Keratinocyte (primary cell): Measurements from ENCODE around the gene COL4A6. TPM values are rescaled to one million over a fixed set of nuclear protein-coding genes. Genes with fewer than 3 reads are reported as not detected.

Experiments
- DNase-seq: peaks from one replicate; pipeline ENCODE4 v3.0.0-alpha.2; 2011; ENCODE audit warnings: low read depth, missing footprints, low spot score
- FAIRE-seq: peaks from 2 replicates; lab custom pipeline; 2011; peaks lifted over from hg19 to GRCh38; lab: Jason Lieb, UNC
- H2AFZ ChIP-seq: 2 replicates; pipeline ENCODE4 v1.6.0; 2012; ENCODE audit warnings: low read length, control low read depth, inconsistent platforms; ENCODE audit not compliant: control insufficient read depth
- H3K27ac ChIP-seq: 2 replicates; pipeline ENCODE4 v1.5.1; 2011; ENCODE audit warnings: low read length; ENCODE audit not compliant: control insufficient read depth, insufficient read depth
- H3K27me3 ChIP-seq: 3 replicates; pipeline ENCODE4 v1.6.0; 2011; ENCODE audit warnings: low read length; ENCODE audit not compliant: control insufficient read depth, insufficient read depth; ENCODE audit errors: extremely low read depth
- H3K36me3 ChIP-seq, 2 experiments: 2 replicates in 1 of 2; 3 replicates in 1 of 2; pipeline ENCODE4 v1.5.1; 2011; ENCODE audit warnings: low read length in 2 of 2, mild to moderate bottlenecking in 1 of 2; ENCODE audit not compliant: control insufficient read depth in 2 of 2, insufficient read depth in 2 of 2; ENCODE audit errors: extremely low read depth in 1 of 2
- H3K4me1 ChIP-seq: 3 replicates; pipeline ENCODE4 v1.5.1; 2011; ENCODE audit warnings: low read length; ENCODE audit not compliant: control insufficient read depth, insufficient read depth; ENCODE audit errors: extremely low read depth
- H3K4me2 ChIP-seq: 3 replicates; pipeline ENCODE4 v1.6.0; 2011; ENCODE audit warnings: low read depth, low read length; ENCODE audit not compliant: control insufficient read depth, insufficient read depth; ENCODE audit errors: extremely low read depth
- H3K4me3 ChIP-seq, 3 experiments: fragments of 200-600 bp in 1 of 3; sonication (generic) in 1 of 3; 2 replicates in 2 of 3; 3 replicates in 1 of 3; pipeline ENCODE4 v1.5.1; 2011 to 2016; ENCODE audit warnings: low read length in 3 of 3, mild to moderate bottlenecking in 3 of 3, control low read depth in 2 of 3, inconsistent platforms in 1 of 3, low read depth in 1 of 3, mixed read lengths in 1 of 3, mixed run types in 1 of 3, moderate library complexity in 1 of 3; ENCODE audit not compliant: control insufficient read depth in 2 of 3, insufficient read depth in 2 of 3; ENCODE audit errors: extremely low read depth in 1 of 3
- H3K79me2 ChIP-seq: 2 replicates; pipeline ENCODE4 v1.6.0; 2012; ENCODE audit warnings: low read length; ENCODE audit not compliant: control insufficient read depth, insufficient read depth
- H3K9ac ChIP-seq: 3 replicates; pipeline ENCODE4 v1.6.0; 2011; ENCODE audit warnings: low read length; ENCODE audit not compliant: control insufficient read depth, insufficient read depth; ENCODE audit errors: extremely low read depth
- H3K9me1 ChIP-seq: 3 replicates; pipeline ENCODE4 v1.6.0; 2011; ENCODE audit warnings: low read length; ENCODE audit not compliant: control insufficient read depth, insufficient read depth; ENCODE audit errors: extremely low read depth
- H3K9me3 ChIP-seq: 2 replicates; pipeline ENCODE4 v1.5.1; 2012; ENCODE audit warnings: low read depth, low read length; ENCODE audit not compliant: control insufficient read depth
- H4K20me1 ChIP-seq: 3 replicates; pipeline ENCODE4 v1.6.0; 2011; ENCODE audit warnings: low read length; ENCODE audit not compliant: control insufficient read depth, insufficient read depth; ENCODE audit errors: extremely low read depth
- EZH2 ChIP-seq: IDR thresholded peaks from one replicate; pipeline ENCODE4 v1.6.1; 2012; ENCODE audit warnings: inconsistent platforms, mild to moderate bottlenecking, low read length, moderate library complexity
- dilution Hi-C: fragments of 300-500 bp; cut with MboI; formaldehyde crosslinking; loops from one replicate; pipeline ENCODE4 v1.7.0; 2020; ENCODE audit warnings: low sequenced_read_pairs; ENCODE audit not compliant: extremely low pct_ligation_motif_present
- polyA plus RNA-seq, 5 experiments: library from polyadenylated mRNA; depleted of rRNA in 3 of 5; stranded (reverse) in 3 of 5; stranded (forward) in 1 of 5; unstranded in 1 of 5; fragments of >200 nt; gene quantifications; 1 replicate in 1 of 5; 2 replicates in 3 of 5; 3 replicates in 1 of 5; pipeline versions ENCODE4 v1.2.1 to v1.2.3, GENCODE V29; 2011 to 2012; ENCODE audit warnings: missing spikeins in 2 of 5, low read depth in 1 of 5, low replicate concordance in 1 of 5
- TF ChIP-seq, protein P1 (sequence below), 3 experiments: IDR thresholded peaks in 1 of 3; conservative IDR thresholded peaks in 1 of 3; optimal IDR thresholded peaks in 1 of 3; 2 replicates in 2 of 3; 3 replicates in 1 of 3; pipeline versions ENCODE3 to v1.5.1; 2011; ENCODE audit warnings: low read length in 3 of 3, mild to moderate bottlenecking in 3 of 3, moderate library complexity in 2 of 3, control low read depth in 1 of 3, inconsistent platforms in 1 of 3; ENCODE audit not compliant: insufficient read depth in 2 of 3; ENCODE audit errors: extremely low read depth in 1 of 3

COL4A6 gene
- polyA plus RNA-seq, 1 donor (not counting 4 experiments of a cell fraction or from before 2014, with no cell fraction given) = 18.8 TPM

DNA sequence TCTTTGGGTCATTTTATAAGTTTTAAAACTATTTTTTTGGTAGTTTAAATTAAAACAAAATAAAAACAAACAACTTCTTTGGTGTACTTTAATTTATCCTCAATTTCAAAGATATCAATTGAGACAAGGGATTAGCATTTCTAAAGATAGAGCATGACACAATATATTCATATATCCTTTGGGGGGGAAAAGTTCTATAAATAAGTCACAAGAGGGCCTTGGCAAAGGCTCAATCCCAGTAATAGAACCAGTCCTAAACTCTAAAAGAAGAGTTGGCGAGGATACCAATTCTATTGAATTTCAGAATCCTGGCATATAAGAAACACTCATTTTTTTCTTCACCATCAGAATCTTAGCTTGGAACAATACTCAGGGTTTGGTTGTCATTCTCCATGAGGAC lies 89.7 kb downstream of the COL4A6 start:
- Histone ChIP-seq H4K20me1 (no peaks in the 10 kb centered on the region), H3K27ac (no peak overlapping the region), H3K4me3 (no peak overlapping the region), H3K79me2 (no peaks in the 10 kb centered on the region), H3K9ac (no peak overlapping the region), H2AFZ (no peak overlapping the region), H3K27me3 (peaks cover 3% of the 10 kb centered on the region), H3K4me1 (peaks cover 7% of the 10 kb centered on the region), H3K9me1 (no peaks in the 10 kb centered on the region), H3K9me3 (no peaks in the 10 kb centered on the region), H3K36me3 (no peaks in the 10 kb centered on the region), H3K4me2 (no peak overlapping the region)
- DNase-seq (no peak), FAIRE-seq (no peak)
- TF ChIP-seq, protein P1, sequence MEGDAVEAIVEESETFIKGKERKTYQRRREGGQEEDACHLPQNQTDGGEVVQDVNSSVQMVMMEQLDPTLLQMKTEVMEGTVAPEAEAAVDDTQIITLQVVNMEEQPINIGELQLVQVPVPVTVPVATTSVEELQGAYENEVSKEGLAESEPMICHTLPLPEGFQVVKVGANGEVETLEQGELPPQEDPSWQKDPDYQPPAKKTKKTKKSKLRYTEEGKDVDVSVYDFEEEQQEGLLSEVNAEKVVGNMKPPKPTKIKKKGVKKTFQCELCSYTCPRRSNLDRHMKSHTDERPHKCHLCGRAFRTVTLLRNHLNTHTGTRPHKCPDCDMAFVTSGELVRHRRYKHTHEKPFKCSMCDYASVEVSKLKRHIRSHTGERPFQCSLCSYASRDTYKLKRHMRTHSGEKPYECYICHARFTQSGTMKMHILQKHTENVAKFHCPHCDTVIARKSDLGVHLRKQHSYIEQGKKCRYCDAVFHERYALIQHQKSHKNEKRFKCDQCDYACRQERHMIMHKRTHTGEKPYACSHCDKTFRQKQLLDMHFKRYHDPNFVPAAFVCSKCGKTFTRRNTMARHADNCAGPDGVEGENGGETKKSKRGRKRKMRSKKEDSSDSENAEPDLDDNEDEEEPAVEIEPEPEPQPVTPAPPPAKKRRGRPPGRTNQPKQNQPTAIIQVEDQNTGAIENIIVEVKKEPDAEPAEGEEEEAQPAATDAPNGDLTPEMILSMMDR (optimal IDR thresholded peaks at IDR 0.05 in 1 of 3, IDR thresholded peaks at IDR 0.05 in 1 of 3, conservative IDR thresholded peaks at IDR 0.05 in 1 of 3; ENCODE audit: extremely low read depth in 1 of 3, insufficient read depth in 2 of 3, low read length in 3 of 3) = no peak
- no peak for TF ChIP-seq EZH2
- dilution Hi-C loops = no loop called here

DNA sequence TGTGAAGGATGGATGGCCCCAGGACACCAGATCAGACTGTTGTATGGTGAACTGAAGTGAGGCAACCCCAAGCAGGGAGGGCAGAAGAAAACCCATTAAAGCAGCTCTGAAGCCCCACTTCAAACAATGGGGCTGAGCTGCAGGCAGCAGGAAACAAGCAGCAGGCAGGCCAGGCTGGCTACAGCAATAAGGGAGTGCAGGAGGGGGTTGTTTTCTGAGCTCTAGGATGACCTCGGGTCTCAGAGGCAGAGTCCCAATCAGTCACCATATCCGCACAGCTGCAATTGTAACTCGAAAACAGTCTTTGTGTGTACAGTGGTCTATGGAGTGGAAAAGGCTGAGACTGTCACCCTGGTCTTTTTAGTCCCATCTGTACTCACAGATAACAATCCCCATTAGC lies 90.4 kb downstream of the COL4A6 start:
- Histone ChIP-seq H2AFZ (no peak overlapping the region), H3K4me2 (no peak overlapping the region), H3K4me1 (peaks cover 7% of the 10 kb centered on the region), H4K20me1 (no peaks in the 10 kb centered on the region), H3K27ac (no peak overlapping the region), H3K36me3 (no peaks in the 10 kb centered on the region), H3K9me3 (no peaks in the 10 kb centered on the region), H3K9me1 (no peaks in the 10 kb centered on the region), H3K79me2 (no peaks in the 10 kb centered on the region), H3K4me3 (no peak overlapping the region), H3K27me3 (peaks cover 3% of the 10 kb centered on the region), H3K9ac (no peak overlapping the region)
- dilution Hi-C loops = no loop called here
- FAIRE-seq (no peak), DNase-seq (no peak)
- no peak for TF ChIP-seq EZH2
- TF ChIP-seq, protein P1 (optimal IDR thresholded peaks at IDR 0.05 in 1 of 3, IDR thresholded peaks at IDR 0.05 in 1 of 3, conservative IDR thresholded peaks at IDR 0.05 in 1 of 3; ENCODE audit: extremely low read depth in 1 of 3, insufficient read depth in 2 of 3, low read length in 3 of 3) = no peak
